ENCODE measurements around the gene HNF4A.

HNF4A gene

DNA sequence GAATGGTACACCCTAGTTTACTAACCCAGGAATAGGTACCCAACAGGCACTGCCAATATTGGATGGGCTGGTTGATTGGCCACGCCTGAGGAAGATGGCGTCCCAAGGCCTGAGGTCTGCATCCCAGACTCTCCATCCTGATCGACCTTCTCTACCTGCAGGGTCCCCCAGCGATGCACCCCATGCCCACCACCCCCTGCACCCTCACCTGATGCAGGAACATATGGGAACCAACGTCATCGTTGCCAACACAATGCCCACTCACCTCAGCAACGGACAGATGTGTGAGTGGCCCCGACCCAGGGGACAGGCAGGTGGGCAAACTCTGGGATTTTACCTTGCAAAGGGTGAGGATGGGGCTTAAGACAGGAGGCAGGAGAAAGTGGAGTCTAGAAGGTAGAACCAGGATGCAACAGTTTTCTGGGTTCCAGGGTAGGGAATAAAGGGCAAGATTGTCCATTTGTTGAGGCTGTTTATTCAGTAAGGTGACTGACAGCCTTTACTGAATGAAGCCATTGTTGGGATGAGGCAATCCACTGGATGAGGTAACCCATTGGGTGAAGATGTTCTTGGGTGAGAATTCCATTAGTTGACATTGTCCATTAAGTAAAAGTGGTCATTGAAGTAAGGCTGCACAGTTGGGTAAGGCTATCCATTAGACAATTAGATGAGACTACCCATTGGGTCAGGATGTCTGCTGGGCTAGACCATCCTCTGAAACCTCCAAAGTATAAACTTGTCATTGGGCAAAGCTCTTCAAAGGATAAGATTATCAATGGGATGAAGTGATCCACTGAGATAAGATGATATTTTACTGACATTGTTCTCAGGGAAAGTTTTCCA is 72.9 kb downstream of the HNF4A start:
- no peak for DNase-seq

DNA sequence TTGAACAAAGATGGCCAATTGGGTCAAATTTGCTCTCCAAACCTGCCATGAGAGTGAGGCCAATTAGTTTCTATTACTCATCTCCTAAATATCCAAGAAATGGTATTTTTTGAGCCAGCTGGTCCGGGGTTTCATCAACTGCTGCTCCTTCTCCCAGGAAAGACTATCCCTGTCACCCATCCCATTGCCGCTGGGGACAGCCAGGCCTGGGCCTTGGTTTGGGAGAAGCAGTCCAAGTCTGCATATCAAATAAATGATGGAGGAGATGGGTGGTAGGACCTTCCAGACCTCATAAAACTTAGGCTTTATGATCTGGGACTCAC is 73.5 kb downstream of the HNF4A start:
- DNase-seq, result no peak

- no peak for DNase-seq
Observed at GRCh38 chr20:44429419-44430269, 74.1 kb downstream of the HNF4A start.

- DNase-seq, result no peak
Observed at GRCh38 chr20:44430270-44431065, 75.0 kb downstream of the HNF4A start.

GRCh38 chr20:44431118-44431501 is 75.6 kb downstream of the HNF4A start:
- no peak for DNase-seq

- DNase-seq, result no peak
Observed at GRCh38 chr20:44431502-44432234, 76.2 kb downstream of the HNF4A start.

- no peak for DNase-seq
Observed at GRCh38 chr20:44432618-44433577, 77.4 kb downstream of the HNF4A start.

- DNase-seq, result no peak
Observed at GRCh38 chr20:44433751-44434538, 78.4 kb downstream of the HNF4A start.

DNA sequence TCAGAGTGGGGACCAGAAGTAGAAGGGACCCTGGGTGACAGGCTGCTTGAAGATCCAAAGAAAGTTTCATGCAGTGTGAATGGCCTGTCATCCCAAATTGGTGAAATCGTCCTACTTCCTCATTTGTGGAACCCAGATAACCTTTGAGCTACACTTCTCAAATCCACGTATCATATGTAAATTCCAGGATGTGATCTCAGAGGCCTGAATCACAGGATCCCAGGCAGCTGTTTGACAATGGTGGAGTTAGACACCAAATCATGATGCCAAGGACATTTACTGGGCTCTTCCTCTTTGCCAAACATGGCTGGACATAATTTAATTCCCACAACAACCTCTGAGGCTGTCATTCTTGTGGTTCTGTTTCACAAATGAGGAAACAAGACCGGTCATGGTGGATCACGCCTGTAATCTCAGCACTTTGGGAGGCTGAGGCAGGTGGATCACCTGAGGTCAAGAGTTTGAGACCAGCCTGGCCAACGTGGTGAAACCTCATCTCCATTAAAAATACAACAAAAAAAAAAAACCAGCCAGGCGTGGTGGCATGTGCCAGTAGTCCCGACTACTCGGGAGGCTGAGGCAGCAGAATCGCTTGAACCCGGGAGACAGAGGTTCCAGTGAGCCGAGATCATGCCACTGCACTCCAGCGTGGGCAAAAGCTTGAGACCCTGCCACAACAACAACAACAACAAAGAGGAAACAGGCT is 80.3 kb downstream of the HNF4A start:
- DNase-seq, result no peak

DNA sequence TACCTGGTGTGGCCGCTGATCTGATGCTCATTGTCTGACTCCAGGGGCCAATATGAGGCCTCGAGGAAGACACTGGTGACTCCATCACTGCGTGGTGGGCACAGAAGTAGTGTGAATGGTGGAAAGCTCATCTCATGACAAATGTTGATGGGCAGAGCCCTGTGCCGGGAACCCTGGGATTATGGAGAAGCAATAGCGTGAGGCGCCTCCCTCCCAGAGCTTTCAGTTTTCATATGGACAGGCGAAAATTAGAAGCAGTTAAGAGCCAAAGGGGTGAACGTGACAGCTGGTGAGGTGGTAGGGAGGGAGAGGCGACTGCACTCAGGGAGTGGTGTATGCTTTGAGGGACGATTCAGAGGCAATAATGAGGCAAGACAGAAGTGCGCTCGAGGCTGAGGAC is 80.9 kb downstream of the HNF4A start:
- DNase-seq, result no peak

DNA sequence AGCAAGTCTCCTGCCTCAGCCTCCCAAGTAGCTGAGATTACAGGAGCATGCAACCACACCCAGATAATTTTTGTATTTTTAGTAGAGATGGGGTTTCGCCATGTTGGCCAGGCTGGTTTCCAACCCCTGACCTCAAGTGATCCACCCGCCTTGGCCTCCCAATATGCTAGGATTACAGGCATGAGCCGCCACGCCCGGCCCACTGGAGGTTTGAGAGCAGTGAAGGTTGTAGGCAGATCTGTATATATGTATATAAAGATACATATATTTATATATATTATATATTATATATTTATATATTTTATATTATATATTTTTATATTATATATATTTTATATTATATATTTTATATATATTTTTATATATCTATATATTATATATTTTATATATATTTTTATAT is 82.0 kb downstream of the HNF4A start:
- no peak for DNase-seq

DNA sequence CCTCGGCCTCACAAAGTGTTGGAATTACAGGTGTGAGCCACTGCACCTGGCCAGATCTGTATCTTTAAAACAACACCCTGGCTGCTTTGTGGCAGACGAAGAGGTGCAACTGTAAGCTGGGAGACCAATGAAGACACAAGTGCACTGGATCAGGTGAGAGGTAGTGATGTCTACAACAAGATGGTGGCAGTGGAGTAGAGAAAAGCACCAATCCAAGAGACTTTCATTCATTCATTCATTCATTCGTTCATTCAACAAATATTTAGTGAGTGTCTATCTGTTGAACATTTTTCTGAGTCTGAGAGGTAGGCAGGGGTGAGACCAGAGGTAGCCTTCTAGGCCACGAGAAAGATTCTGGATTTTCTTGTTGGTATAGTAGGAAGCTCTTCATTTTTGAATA is 83.3 kb downstream of the HNF4A start:
- no peak for DNase-seq

GRCh38 chr20:44439318-44439717 is 83.8 kb downstream of the HNF4A start:
- DNase-seq, result no peak

- no peak for DNase-seq
Observed at GRCh38 chr20:44442298-44443070, 87.0 kb downstream of the HNF4A start.

DNA sequence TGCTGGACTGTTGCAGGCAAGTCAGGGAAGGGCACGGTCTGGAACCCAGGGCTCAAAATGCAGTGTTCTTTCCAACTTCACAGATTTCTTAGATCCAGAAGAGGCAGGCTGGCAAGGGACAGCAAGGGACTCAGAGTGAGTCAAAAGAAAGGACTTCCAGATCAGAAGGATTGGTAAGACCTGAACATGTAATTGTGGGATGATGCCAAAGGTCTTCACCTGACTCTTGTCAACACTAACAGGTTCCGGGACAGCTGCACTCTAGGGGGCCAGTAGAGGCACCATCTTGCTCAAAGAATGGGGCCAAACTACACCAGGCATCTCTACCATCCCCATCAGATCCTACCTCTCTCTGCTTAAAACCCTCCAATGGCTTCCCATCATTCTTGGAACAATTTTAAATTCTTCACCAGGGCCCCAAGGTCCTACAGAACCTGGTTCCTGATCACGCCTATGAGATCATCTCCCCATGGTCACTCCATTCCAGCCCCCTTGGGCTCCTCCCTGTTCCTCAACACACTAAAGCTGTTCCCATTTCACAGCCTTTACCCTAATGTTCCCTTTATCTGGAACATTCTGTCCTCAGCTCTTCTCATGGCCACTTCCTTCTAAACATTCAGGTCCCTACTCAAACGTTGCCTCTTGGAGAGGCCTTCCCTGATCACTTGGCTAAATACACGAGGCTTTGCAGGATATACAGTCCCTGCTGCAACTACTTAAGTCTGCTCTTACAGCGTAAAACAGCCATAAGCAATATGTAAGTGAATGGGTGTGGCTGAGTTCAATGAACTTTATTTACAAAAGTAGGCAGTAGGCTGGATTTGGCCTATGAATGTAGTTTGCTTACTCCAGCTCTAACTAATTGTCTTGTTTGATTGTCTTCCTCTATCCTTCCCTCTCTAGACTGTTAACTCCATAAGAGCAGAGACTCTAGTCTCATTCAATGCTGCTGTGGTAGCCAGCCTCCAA is 90.5 kb downstream of the HNF4A start:
- DNase-seq, result no peak

DNA sequence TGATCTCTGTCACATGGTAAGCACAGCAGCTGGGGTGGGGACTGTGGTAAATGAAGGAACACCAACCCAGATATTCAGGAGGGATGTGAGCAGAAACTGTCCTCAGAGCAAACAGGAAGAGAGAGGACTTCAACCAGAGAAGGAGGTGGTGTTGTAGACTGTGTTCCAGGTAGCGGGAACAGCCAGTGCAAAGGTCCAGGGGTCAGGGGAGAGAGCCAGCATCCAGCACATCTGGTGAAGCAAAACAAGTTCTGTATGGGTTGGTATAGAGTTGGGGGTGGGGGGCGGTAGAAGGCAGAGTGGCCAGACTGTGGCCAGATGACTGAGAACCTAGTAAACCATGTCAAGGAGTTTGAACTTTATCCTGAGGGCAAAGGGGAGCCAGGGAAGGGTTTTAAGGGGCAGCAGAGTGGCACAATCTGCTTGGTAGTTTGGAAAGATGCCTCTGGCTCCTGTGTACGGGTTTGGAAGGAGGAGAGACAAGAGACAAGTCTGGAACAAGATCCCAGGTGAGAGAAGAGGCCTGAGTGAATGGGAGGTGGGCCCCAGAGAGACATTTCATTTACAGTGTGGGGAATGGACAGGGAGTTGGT is 92.4 kb downstream of the HNF4A start:
- no peak for DNase-seq

DNA sequence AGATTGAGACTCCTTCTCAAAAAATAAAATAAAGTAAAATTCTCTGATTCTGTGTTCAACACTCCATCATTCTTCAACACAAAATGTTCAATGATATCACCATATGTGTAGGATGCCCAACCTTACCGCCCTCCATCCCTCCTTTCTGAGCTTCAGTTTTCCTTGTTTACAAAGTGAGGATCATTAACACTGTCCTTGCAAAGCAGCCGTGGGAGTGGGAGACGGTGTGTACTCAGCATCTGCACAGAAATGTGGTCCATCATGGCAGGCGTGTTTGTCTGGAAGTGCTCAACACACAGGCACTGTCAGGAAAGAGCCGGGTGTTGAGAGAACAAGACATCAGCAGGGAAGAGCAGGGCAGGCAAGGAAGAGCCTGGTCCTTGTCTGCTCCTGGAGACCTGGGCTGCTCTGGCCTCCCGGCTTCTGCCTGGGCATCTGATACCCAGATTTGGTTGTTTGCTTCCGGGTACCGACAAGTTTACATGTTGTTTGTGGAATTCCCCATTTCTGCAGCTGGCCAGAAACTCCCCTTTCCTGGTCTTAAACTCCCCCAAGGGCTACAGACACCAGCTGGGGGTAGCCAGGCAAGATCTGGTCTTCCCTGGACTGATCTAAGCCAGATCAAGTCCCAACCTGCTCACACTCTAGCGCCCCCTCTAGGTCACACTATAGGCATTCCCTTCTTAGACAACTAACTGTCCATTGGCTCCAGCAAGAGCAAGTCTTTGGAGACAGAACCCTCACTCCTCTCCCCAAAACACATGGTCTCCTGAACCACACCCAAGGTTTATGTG is 93.5 kb downstream of the HNF4A start:
- no peak for DNase-seq
